Uterus (tissue), 2 donors: ENCODE measurements around the gene NLGN1.

Experiments
- CTCF ChIP-seq, 4 experiments: fragments of 200-600 bp in 2 of 4; fragments of 450-650 bp in 2 of 4; sonication (generic) in 2 of 4; IDR thresholded peaks; one replicate each; pipeline ENCODE4 v1.5.1; 2016 to 2019; ENCODE audit warnings: antibody characterized with exemption in 4 of 4, mild to moderate bottlenecking in 2 of 4, moderate library complexity in 1 of 4
- POLR2A ChIP-seq, 2 donors: fragments of 450-650 bp; IDR thresholded peaks; one replicate each; pipeline ENCODE4 v1.6.1; 2016; ENCODE audit warnings: antibody characterized with exemption in 2 of 2, mild to moderate bottlenecking in 1 of 2, moderate library complexity in 1 of 2

DNA sequence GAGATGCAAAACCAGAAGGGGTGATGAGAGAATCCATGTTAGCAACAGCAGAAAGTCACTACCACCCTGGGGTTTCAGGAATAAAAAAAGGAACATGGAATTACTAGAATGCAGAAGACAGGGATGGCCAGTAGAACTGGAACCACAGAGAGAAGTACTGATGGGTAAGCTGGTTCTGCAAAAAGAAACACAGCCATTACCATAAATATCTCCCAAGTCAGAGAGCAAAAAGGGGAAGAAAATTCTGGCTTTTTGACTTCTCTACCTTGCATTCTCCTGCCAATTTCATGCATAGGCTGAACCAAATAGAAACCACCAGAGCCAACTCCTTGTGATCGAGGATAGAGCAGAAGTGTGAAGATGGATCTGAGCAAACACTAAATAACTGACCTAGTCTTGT lies 911.2 kb downstream of the NLGN1 start:
- TF ChIP-seq CTCF (IDR thresholded peaks at IDR 0.05) (no peak), POLR2A (IDR thresholded peaks at IDR 0.05) (no peak)
